Right lobe of liver (tissue), 4 donors: ENCODE results near the gene ZDHHC9.

Experiments
- CTCF ChIP-seq, 4 donors: fragments of 200-600 bp in 3 of 4; fragments of 450-650 bp in 1 of 4; IDR thresholded peaks; one replicate each; pipeline versions ENCODE4 v1.5.1 to v1.8.0; 2016 to 2022; ENCODE audit warnings: antibody characterized with exemption in 4 of 4, mild to moderate bottlenecking in 2 of 4
- POLR2A ChIP-seq: fragments of 450-650 bp; IDR thresholded peaks from one replicate; pipeline ENCODE4 v1.6.1; 2017; ENCODE audit warnings: antibody characterized with exemption, mild to moderate bottlenecking
- donor health status: DM: no; HTN: no; CAD: no.
- donor health status: DM: no; HTN: no; CAD: no.
- donor health status: DM: no; HTN: yes; CAD: no.

GRCh38 chrX:129802863-129803262 lies 40.8 kb downstream of the ZDHHC9 start:
- TF ChIP-seq CTCF (IDR thresholded peaks at IDR 0.05) (no peak), POLR2A (no peak)
